GM06990 (cell line): ENCODE measurements around the gene ITPRID1.

Experiments used
- DNase-seq: peaks from one replicate; pipeline ENCODE4 v3.0.0-alpha.2; 2011; ENCODE audit not compliant: insufficient read length; ENCODE audit errors: extremely low read depth
- H3K27me3 ChIP-seq: replicated peaks from 2 replicates; pipeline ENCODE4 v1.6.0; 2011; ENCODE audit warnings: low read length; ENCODE audit not compliant: control insufficient read depth, insufficient read depth
- H3K36me3 ChIP-seq: 2 replicates; pipeline ENCODE4 v1.5.1; 2011; ENCODE audit warnings: low read length; ENCODE audit not compliant: control insufficient read depth, insufficient read depth
- H3K4me3 ChIP-seq: replicated peaks from 2 replicates; pipeline ENCODE4 v1.5.1; 2011; ENCODE audit warnings: low read depth, mild to moderate bottlenecking, control low read depth, low read length
- TF ChIP-seq, protein P1 (sequence below): IDR thresholded peaks from 2 replicates; pipeline ENCODE4 v1.5.1; 2011; ENCODE audit warnings: low read length, control low read depth, mild to moderate bottlenecking, inconsistent platforms; ENCODE audit not compliant: insufficient read depth, poor library complexity, severe bottlenecking

Gene ITPRID1

GRCh38 chr7:31651234-31652062 lies 137.6 kb downstream of the ITPRID1 start:
- Histone ChIP-seq H3K4me3 (no peak overlapping the region), H3K27me3 (peaks cover 1% of the 10 kb centered on the region; the same call in 1 of the 2 replicates), H3K36me3 (no peaks in the 10 kb centered on the region)
- TF ChIP-seq, protein P1, sequence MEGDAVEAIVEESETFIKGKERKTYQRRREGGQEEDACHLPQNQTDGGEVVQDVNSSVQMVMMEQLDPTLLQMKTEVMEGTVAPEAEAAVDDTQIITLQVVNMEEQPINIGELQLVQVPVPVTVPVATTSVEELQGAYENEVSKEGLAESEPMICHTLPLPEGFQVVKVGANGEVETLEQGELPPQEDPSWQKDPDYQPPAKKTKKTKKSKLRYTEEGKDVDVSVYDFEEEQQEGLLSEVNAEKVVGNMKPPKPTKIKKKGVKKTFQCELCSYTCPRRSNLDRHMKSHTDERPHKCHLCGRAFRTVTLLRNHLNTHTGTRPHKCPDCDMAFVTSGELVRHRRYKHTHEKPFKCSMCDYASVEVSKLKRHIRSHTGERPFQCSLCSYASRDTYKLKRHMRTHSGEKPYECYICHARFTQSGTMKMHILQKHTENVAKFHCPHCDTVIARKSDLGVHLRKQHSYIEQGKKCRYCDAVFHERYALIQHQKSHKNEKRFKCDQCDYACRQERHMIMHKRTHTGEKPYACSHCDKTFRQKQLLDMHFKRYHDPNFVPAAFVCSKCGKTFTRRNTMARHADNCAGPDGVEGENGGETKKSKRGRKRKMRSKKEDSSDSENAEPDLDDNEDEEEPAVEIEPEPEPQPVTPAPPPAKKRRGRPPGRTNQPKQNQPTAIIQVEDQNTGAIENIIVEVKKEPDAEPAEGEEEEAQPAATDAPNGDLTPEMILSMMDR, result no peak
- DNase-seq, result no peak

DNA sequence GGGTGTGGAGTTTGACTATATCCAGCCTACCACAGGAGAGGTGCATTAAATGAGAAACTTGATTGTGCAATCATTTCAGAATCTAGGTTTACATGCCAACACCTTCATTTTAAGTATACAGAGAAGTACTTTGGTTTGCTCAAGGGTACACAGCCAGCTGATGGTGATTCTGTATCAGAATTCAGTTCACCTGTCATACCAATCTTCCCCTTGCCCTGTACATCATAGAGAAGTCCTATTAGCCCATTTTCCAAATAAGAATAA lies 138.1 kb downstream of the ITPRID1 start:
- H3K27me3 ChIP-seq, result peaks cover 1% of the 10 kb centered on the region; the same call in 1 of the 2 replicates
- no peaks in the 10 kb centered on the region for H3K36me3 ChIP-seq
- H3K4me3 ChIP-seq, result no peak overlapping the region
- TF ChIP-seq, protein P1, result no peak
- DNase-seq, result no peak

- no peaks in the 10 kb centered on the region for H3K36me3 ChIP-seq
- no peak overlapping the region for H3K4me3 ChIP-seq
- H3K27me3 ChIP-seq, result no peaks in the 10 kb centered on the region
- TF ChIP-seq, protein P1, result no peak
- no peak for DNase-seq
Observed at GRCh38 chr7:31663072-31663471, 149.2 kb downstream of the ITPRID1 start.

GRCh38 chr7:31664890-31665289 lies 151.0 kb downstream of the ITPRID1 start:
- DNase-seq, result no peak
- Histone ChIP-seq H3K27me3 (no peaks in the 10 kb centered on the region; the same call in 1 of the 2 replicates), H3K4me3 (no peak overlapping the region), H3K36me3 (no peaks in the 10 kb centered on the region)
- TF ChIP-seq, protein P1, result no peak

DNA sequence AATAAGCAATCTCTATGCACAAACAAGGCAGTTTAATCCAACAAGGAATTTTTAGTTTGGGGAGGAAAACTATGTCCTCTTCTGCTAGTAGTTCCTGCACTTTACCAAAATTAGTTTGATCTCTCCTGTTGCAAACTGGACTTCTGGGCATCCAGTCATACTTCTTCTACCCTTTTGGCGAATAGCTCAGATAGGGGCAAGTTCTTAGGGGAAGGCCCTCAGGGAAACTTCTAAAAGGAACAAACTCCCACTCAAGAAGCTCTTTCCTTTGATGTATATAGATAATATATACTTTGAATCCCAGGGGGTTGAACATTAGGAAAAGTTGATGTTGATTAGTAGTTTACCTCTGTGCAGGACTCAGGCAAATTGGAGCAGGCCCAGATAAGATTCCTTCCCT lies 151.7 kb downstream of the ITPRID1 start:
- H3K27me3 ChIP-seq, result no peaks in the 10 kb centered on the region; the same call in none of the 2 replicates
- TF ChIP-seq, protein P1, result no peak
- DNase-seq, result no peak
- H3K4me3 ChIP-seq, result no peak overlapping the region
- H3K36me3 ChIP-seq, result no peaks in the 10 kb centered on the region
